ENCODE data around the gene DMC1. TPM values are rescaled to one million over a fixed set of nuclear protein-coding genes. Genes with fewer than 3 reads are reported as not detected.

DMC1 gene
- total and polyA plus RNA-seq, 2 donors (not counting 3 experiments of a cell fraction or from before 2014, with no cell fraction given): 0.22 to 0.91 TPM

GRCh38 chr22:38540701-38541100 lies 29.3 kb downstream of the DMC1 start:
- peaks cover 3% of the 10 kb centered on the region for H3K9me3 ChIP-seq (replicated peaks; ENCODE audit: control insufficient read depth, insufficient read depth, low read length)
- no peak overlapping the region for H3K27ac ChIP-seq (ENCODE audit: insufficient read depth, low read depth, low read length)
- DNase-seq (ENCODE audit: low read depth, low spot score): no peak
- TF ChIP-seq EZH2 (IDR thresholded peaks at IDR 0.05; ENCODE audit: borderline replicate concordance, low read depth, low read length, severe bottlenecking) (no peak), MYC (IDR thresholded peaks at IDR 0.05; ENCODE audit: low read depth, low read length) (no peak), JUN (IDR thresholded peaks at IDR 0.05; ENCODE audit: borderline replicate concordance, insufficient read depth, insufficient read length, low read depth) (no peak), POLR2A (IDR thresholded peaks at IDR 0.05; ENCODE audit: low read depth, low read length) (no peak), MAX (IDR thresholded peaks at IDR 0.05; ENCODE audit: insufficient read depth, insufficient read length) (no peak), FOS (IDR thresholded peaks at IDR 0.05; ENCODE audit: borderline replicate concordance, insufficient read depth, low read length) (no peak), POLR2AphosphoS5 (IDR thresholded peaks at IDR 0.05; ENCODE audit: insufficient read depth, low read depth, low read length) (no peak), GATA2 (IDR thresholded peaks at IDR 0.05; ENCODE audit: insufficient read depth, insufficient read length, low read depth, low read length) (no peak), CTCF (IDR thresholded peaks at IDR 0.05; ENCODE audit: extremely low read depth in 1 of 2, insufficient read depth in 1 of 2, low read depth in 1 of 2, low read length in 2 of 2) (no peak)
- no peaks in the 10 kb centered on the region for H3K79me2 ChIP-seq (ENCODE audit: control insufficient read depth, insufficient read depth, low read length)
- BruUV-seq (replicated peaks): no TSS peak
- no peak overlapping the region for H3K4me3 ChIP-seq (replicated peaks in 1 of 3; ENCODE audit: insufficient read depth in 1 of 3, low read depth in 1 of 3, low read length in 3 of 3)
- no peaks in the 10 kb centered on the region for H4K20me1 ChIP-seq (replicated peaks; ENCODE audit: control insufficient read depth, extremely low read depth, insufficient read depth, low read length)
- dilution Hi-C loops (cut with MboI; ENCODE audit: extremely low pct_ligation_motif_present, low sequenced_read_pairs) (no loop called here), intact Hi-C loops (cut with micrococcal nuclease) (no loop called here)
- no peaks in the 10 kb centered on the region for H3K9me1 ChIP-seq (replicated peaks; ENCODE audit: control insufficient read depth, extremely low read depth, insufficient read depth, low read length)
- H2AFZ ChIP-seq (ENCODE audit: low read depth, low read length): no peak overlapping the region
- no peaks in the 10 kb centered on the region for H3K36me3 ChIP-seq (ENCODE audit: control insufficient read depth in 2 of 2, extremely low read depth in 1 of 2, insufficient read depth in 2 of 2, low read length in 2 of 2)
- H3K27me3 ChIP-seq (ENCODE audit: control insufficient read depth in 2 of 2, insufficient read depth in 2 of 2, low read length in 2 of 2): no peaks in the 10 kb centered on the region
- H3K9ac ChIP-seq (replicated peaks; ENCODE audit: extremely low read depth, insufficient read depth, low read length): no peak overlapping the region
- FAIRE-seq: no peak
- no peaks in the 10 kb centered on the region for H3K4me1 ChIP-seq (ENCODE audit: control insufficient read depth, extremely low read depth, insufficient read depth, low read length)
- ChIA-PET CTCF (interaction anchor here (1.2 kb wide), 1 partner anchor 11 kb away, joined by 3 read pairs; no protein-coding TSS in a partner anchor), POLR2A (no interaction called here)
- no peak overlapping the region for H3K4me2 ChIP-seq (ENCODE audit: insufficient read depth, low read length)

Data from endothelial cell of umbilical vein (primary cell).